H1 (cell line): ENCODE measurements around the gene ENPEP. TPM values are rescaled to one million over a fixed set of nuclear protein-coding genes. Genes with fewer than 3 reads are reported as not detected.
A peak's percentile ranks its signal among the peaks of the same experiment; 100 is the strongest.
"Not testable (repeated sequence)": the region's sequence is repeated elsewhere in the genome, so short reads cannot be mapped to it uniquely, and the experiment has no call there.

Source experiments
- CTCF ChIA-PET: fragments of 300-600 bp; sonication (Branson Sonifier 250); formaldehyde crosslinking; loops from one replicate; lab custom pipeline; 2021; ENCODE audit not compliant: partially characterized antibody; lab: Charles Lee
- POLR2A ChIA-PET: fragments of 300-600 bp; sonication (Branson Sonifier 250); formaldehyde crosslinking; loops from one replicate; lab custom pipeline; 2021; ENCODE audit warnings: inconsistent platforms; ENCODE audit not compliant: partially characterized antibody; lab: Charles Lee
- DNase-seq, 2 experiments: peaks; one replicate each; pipeline versions ENCODE4 v3.0.0 to v3.0.0-alpha.2; 2010 to 2022; ENCODE audit warnings: low spot score in 2 of 2, low read depth in 1 of 2, mixed read lengths in 1 of 2
- FAIRE-seq: peaks from 2 replicates; lab custom pipeline; 2011; peaks lifted over from hg19 to GRCh38; lab: Jason Lieb, UNC
- H2AFZ ChIP-seq: 2 replicates; pipeline ENCODE4 v1.8.1; 2012; ENCODE audit warnings: low read length, inconsistent platforms
- H2AK5ac ChIP-seq: 2 replicates; pipeline ENCODE4 v1.6.1; 2013; ENCODE audit warnings: low read depth, low read length
- H2BK120ac ChIP-seq: replicated peaks from 2 replicates; pipeline ENCODE3; 2013; ENCODE audit warnings: low read depth, low read length, inconsistent platforms
- H2BK12ac ChIP-seq: 2 replicates; pipeline ENCODE4 v1.6.1; 2013; ENCODE audit warnings: low read depth, low read length
- H2BK15ac ChIP-seq: 2 replicates; pipeline ENCODE4 v1.6.1; 2013; ENCODE audit warnings: low read length
- H2BK20ac ChIP-seq: 2 replicates; pipeline ENCODE4 v1.6.1; 2013; ENCODE audit warnings: low read length
- H2BK5ac ChIP-seq: 2 replicates; pipeline ENCODE4 v1.6.1; 2013; ENCODE audit warnings: low read depth, low read length
- H3K14ac ChIP-seq: 2 replicates; pipeline ENCODE4 v1.6.1; 2013; ENCODE audit warnings: inconsistent platforms; ENCODE audit not compliant: insufficient read length
- H3K18ac ChIP-seq: 2 replicates; pipeline ENCODE4 v1.6.1; 2013; ENCODE audit warnings: low read length; ENCODE audit errors: extremely low read depth
- H3K23ac ChIP-seq: 2 replicates; pipeline ENCODE4 v1.6.1; 2013; ENCODE audit warnings: inconsistent platforms; ENCODE audit not compliant: insufficient read length
- H3K23me2 ChIP-seq: 2 replicates; pipeline ENCODE4 v1.6.1; 2013; ENCODE audit warnings: low read depth, low read length
- H3K27ac ChIP-seq: 2 replicates; pipeline ENCODE4 v1.6.1; 2011; ENCODE audit warnings: low read depth, low read length, inconsistent platforms
- H3K27me3 ChIP-seq, 4 experiments: replicated peaks in 1 of 4; 1 replicate in 1 of 4; 2 replicates in 3 of 4; pipeline versions ENCODE4 v1.6.1 to v1.8.1; 2011 to 2013; ENCODE audit warnings: low read length in 3 of 4, mild to moderate bottlenecking in 3 of 4, inconsistent platforms in 2 of 4, mixed read lengths in 2 of 4, moderate library complexity in 1 of 4; ENCODE audit not compliant: control insufficient read depth in 3 of 4, insufficient read depth in 3 of 4; ENCODE audit errors: extremely low read depth in 1 of 4
- H3K36me3 ChIP-seq, 4 experiments: 2 replicates each; pipeline versions ENCODE4 v1.6.1 to v1.8.1; 2011 to 2013; ENCODE audit warnings: mild to moderate bottlenecking in 4 of 4, low read length in 3 of 4, moderate library complexity in 2 of 4, control low read depth in 1 of 4, inconsistent platforms in 1 of 4; ENCODE audit not compliant: insufficient read depth in 4 of 4, control insufficient read depth in 2 of 4
- H3K4ac ChIP-seq: replicated peaks from 2 replicates; pipeline ENCODE3; 2013; ENCODE audit warnings: low read length, low read depth, mixed read lengths, inconsistent platforms; ENCODE audit not compliant: insufficient read length
- H3K4me1 ChIP-seq, 4 experiments: replicated peaks in 1 of 4; 1 replicate in 1 of 4; 2 replicates in 3 of 4; pipeline versions ENCODE4 v1.6.1 to v1.8.1; 2011 to 2013; ENCODE audit warnings: low read length in 3 of 4, inconsistent platforms in 2 of 4, mixed read lengths in 1 of 4; ENCODE audit not compliant: insufficient read depth in 4 of 4, control insufficient read depth in 3 of 4
- H3K4me2 ChIP-seq, 2 experiments: 2 replicates each; pipeline versions ENCODE4 v1.6.1 to v1.8.1; 2011 to 2013; ENCODE audit warnings: low read depth in 2 of 2, low read length in 2 of 2, control low read depth in 1 of 2, inconsistent platforms in 1 of 2, mild to moderate bottlenecking in 1 of 2; ENCODE audit not compliant: insufficient read depth in 1 of 2
- H3K4me3 ChIP-seq, 4 experiments: fragments of 200-600, 300-600 bp in 1 of 4; sonication (generic), shearing (Covaris generic), sonication (Bioruptor Twin) in 1 of 4; 2 replicates each; pipeline versions ENCODE4 v1.5.1 to v1.8.1; 2011 to 2016; ENCODE audit warnings: low read length in 4 of 4, low read depth in 3 of 4, control low read depth in 2 of 4, inconsistent platforms in 2 of 4, mild to moderate bottlenecking in 2 of 4, mixed read lengths in 1 of 4, moderate library complexity in 1 of 4; ENCODE audit not compliant: insufficient read depth in 2 of 4; ENCODE audit errors: extremely low read depth in 1 of 4
- H3K56ac ChIP-seq: replicated peaks from 2 replicates; pipeline ENCODE3; 2013; ENCODE audit warnings: low read depth, mild to moderate bottlenecking, mixed read lengths, low read length, inconsistent platforms; ENCODE audit not compliant: insufficient read length
- H3K79me1 ChIP-seq: 2 replicates; pipeline ENCODE4 v1.6.1; 2013; ENCODE audit warnings: low read depth, low read length, control low read depth
- H3K79me2 ChIP-seq, 2 experiments: 2 replicates each; pipeline versions ENCODE4 v1.6.1 to v1.8.1; 2012 to 2013; ENCODE audit warnings: low read length in 2 of 2, mild to moderate bottlenecking in 2 of 2, inconsistent platforms in 1 of 2; ENCODE audit not compliant: insufficient read depth in 2 of 2, control insufficient read depth in 1 of 2
- H3K9ac ChIP-seq, 4 experiments: replicated peaks in 1 of 4; 1 replicate in 1 of 4; 2 replicates in 3 of 4; pipeline versions ENCODE4 v1.6.1 to v1.8.1; 2011 to 2013; ENCODE audit warnings: low read depth in 3 of 4, low read length in 3 of 4, control low read depth in 2 of 4, mild to moderate bottlenecking in 2 of 4, moderate library complexity in 2 of 4, inconsistent platforms in 1 of 4; ENCODE audit errors: extremely low read depth in 1 of 4
- H3K9me3 ChIP-seq, 2 experiments: 2 replicates each; pipeline versions ENCODE4 v1.6.1 to v1.8.1; 2012 to 2013; ENCODE audit warnings: mild to moderate bottlenecking in 2 of 2, moderate library complexity in 2 of 2, control low read depth in 1 of 2, inconsistent platforms in 1 of 2, low read depth in 1 of 2, low read length in 1 of 2, mixed read lengths in 1 of 2; ENCODE audit not compliant: insufficient read depth in 2 of 2
- H4K20me1 ChIP-seq, 2 experiments: replicated peaks in 1 of 2; 2 replicates each; pipeline versions ENCODE3 to v1.8.1; 2011 to 2013; ENCODE audit warnings: inconsistent platforms in 2 of 2, low read length in 2 of 2, mild to moderate bottlenecking in 1 of 2; ENCODE audit not compliant: insufficient read depth in 2 of 2, control insufficient read depth in 1 of 2
- H4K5ac ChIP-seq: 2 replicates; pipeline ENCODE4 v1.6.1; 2013; ENCODE audit warnings: low read length, low read depth, mixed read lengths, inconsistent platforms; ENCODE audit not compliant: insufficient read length
- H4K8ac ChIP-seq: 2 replicates; pipeline ENCODE4 v1.8.0; 2013; ENCODE audit warnings: mild to moderate bottlenecking, moderate library complexity, low read length, inconsistent platforms; ENCODE audit not compliant: insufficient read depth; ENCODE audit errors: extremely low read depth
- H4K91ac ChIP-seq: replicated peaks from 2 replicates; pipeline ENCODE3; 2013; ENCODE audit warnings: low read length, mixed read lengths, inconsistent platforms; ENCODE audit not compliant: insufficient read length
- BCL11A ChIP-seq, 2 experiments: IDR thresholded peaks; one replicate each; pipeline ENCODE4 v1.6.1; 2011; ENCODE audit warnings: low read depth in 2 of 2, low read length in 2 of 2, mild to moderate bottlenecking in 2 of 2
- HDAC6 ChIP-seq: IDR thresholded peaks from one replicate; pipeline ENCODE4 v1.7.1; 2012; ENCODE audit warnings: low read depth, mild to moderate bottlenecking, inconsistent platforms, low read length, moderate library complexity
- POLR2AphosphoS5 ChIP-seq: IDR thresholded peaks from 2 replicates; pipeline ENCODE4 v1.6.1; 2011; ENCODE audit warnings: low read depth, low read length
- RXRA ChIP-seq: IDR thresholded peaks from 2 replicates; pipeline ENCODE4 v1.6.1; 2011; ENCODE audit warnings: low read depth, mild to moderate bottlenecking, low read length, moderate library complexity; ENCODE audit not compliant: insufficient read depth
- WGBS, 2 experiments: shearing (Covaris generic) in 1 of 2; methylation state at CpG; one replicate each; pipeline versions ENCODE4 v1.1.6 to v1.1.7; 2013 to 2015; ENCODE audit warnings: low lambda C conversion rate in 2 of 2, mixed read lengths in 2 of 2, inconsistent platforms in 1 of 2, low coverage in 1 of 2, missing lambda C conversion rate in 1 of 2; ENCODE audit not compliant: insufficient replicate concordance in 2 of 2, insufficient coverage in 1 of 2, insufficient read length in 1 of 2; ENCODE audit errors: extremely low coverage in 1 of 2, missing lambda C conversion rate in 1 of 2; 5-methylcytosine and 5-hydroxymethylcytosine counted together
- polyA plus RNA-seq, 7 experiments: library from polyadenylated mRNA; depleted of rRNA in 3 of 7; stranded (reverse) in 5 of 7; unstranded in 2 of 7; fragments of >200 nt in 5 of 7; fragments of 200-250 nt in 2 of 7; gene quantifications; 1 replicate in 5 of 7; 2 replicates in 1 of 7; 4 replicates in 1 of 7; pipeline versions ENCODE4 v1.2.1 to v1.2.3, GENCODE V29; 2011 to 2013; ENCODE audit warnings: missing spikeins in 2 of 7, mixed read lengths in 2 of 7
- total RNA-seq: library from RNA; stranded (reverse); fragmentation: NEBNext Ultra II Directional; extraction: Animal tissue kit (Norgen Biotek cat#: 25700); gene quantifications from 2 replicates; pipeline ENCODE4 v1.2.1, GENCODE V29; 2021

The ENPEP gene
- total and polyA plus RNA-seq, 2 of the 8 experiments (the other 6 are each of a cell fraction or from before 2014, with no cell fraction given): 0.09 to 0.61 TPM

DNA sequence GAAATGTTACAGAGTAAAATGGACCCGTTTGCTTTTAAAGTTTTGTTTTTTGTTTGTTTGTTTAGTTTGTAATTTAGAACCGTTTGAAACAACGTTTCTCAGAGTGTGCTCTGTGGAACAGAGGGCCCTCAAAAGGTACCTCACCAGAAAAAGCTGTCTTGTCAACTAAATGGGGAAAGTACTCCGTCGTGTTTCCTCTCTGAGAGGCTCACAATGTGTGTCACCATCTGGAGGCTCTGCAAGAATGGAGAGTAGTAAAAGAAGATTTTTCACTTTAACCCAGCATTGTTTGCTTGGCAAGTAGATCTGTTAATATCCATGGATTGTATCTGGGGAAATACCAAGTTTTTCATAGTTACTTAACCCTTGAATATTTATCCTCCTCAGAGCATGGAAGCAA, 1.5 kb upstream of the ENPEP start (continued):
- TF ChIP-seq POLR2AphosphoS5: no peak
- no peak for TF ChIP-seq BCL11A (IDR thresholded peaks at IDR 0.05; ENCODE audit: low read depth in 2 of 2, low read length in 2 of 2)
- TF ChIP-seq RXRA: no peak
- TF ChIP-seq HDAC6: no peak

DNA sequence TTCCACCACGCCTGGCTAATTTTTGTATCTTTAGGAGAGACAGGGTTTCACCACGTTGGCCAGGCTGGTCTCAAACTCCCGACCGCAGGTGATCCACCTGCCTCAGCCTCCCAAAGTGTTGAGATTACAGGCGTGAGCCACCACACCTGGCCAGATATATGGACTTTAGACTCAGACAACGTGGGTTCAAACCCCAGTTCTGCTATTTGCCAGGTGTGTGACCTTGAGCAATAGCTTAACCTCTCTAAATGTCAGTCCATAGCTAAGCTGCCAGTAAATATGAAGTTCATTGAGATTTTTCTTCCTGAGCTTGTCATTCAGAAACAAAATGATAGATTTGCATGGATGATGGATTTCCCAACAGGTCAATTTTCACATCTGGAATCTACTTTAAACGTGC, 875 bp upstream of the ENPEP start:
- FAIRE-seq: peak; percentile 19
- H3K4ac ChIP-seq, H3K23ac ChIP-seq, H4K20me1 ChIP-seq, H3K9ac ChIP-seq, H3K18ac ChIP-seq, H2AK5ac ChIP-seq, H3K79me1 ChIP-seq, H4K8ac ChIP-seq, H3K27ac ChIP-seq, H3K4me3 ChIP-seq, H3K14ac ChIP-seq, H4K91ac ChIP-seq, H2BK12ac ChIP-seq, H3K27me3 ChIP-seq, H2BK15ac ChIP-seq, H3K79me2 ChIP-seq, H2BK120ac ChIP-seq, H4K5ac ChIP-seq, H3K56ac ChIP-seq, H3K9me3 ChIP-seq, H2BK20ac ChIP-seq, H3K36me3 ChIP-seq, H3K23me2 ChIP-seq, H2BK5ac ChIP-seq, DNase-seq, POLR2A ChIA-PET, H3K4me2 ChIP-seq, H3K4me1 ChIP-seq: not testable (repeated sequence)
- WGBS, 2 experiments: 88% methylated on average over 7 of the region's 7 CpGs; no CpG with 5 or more reads in 1 of the 2 experiments
- H2AFZ ChIP-seq: 0 out of 2 replicates have a peak overlapping the region, but pooled peaks have one; percentile 11
- CTCF ChIA-PET: interaction anchor here (0.9 to 2.6 kb wide), 6 partner anchors 12 to 131 kb away, joined by 3 to 10 read pairs (median 6); no protein-coding TSS in a partner anchor
